GM18907 (cell line): ENCODE data around the gene MRPL55.

ENCODE experiments used
- ATAC-seq: cut with Tn5 transposase; IDR thresholded peaks from one replicate; pipeline ENCODE4 v1.9.1; 2021; ENCODE audit warnings: mild to moderate bottlenecking, moderate library complexity; ENCODE audit not compliant: unreplicated experiment

The MRPL55 gene

GRCh38 chr1:228109073-228109961 is at the start of gene MRPL55:
MRPL55 (minus strand) TSS chr1:228109299; CDS start chr1:228108260, 1,039 bp downstream.
- peak; percentile 91 for ATAC-seq

- ATAC-seq, result no peak
Measured at GRCh38 chr1:228158151-228159007, 49.3 kb upstream of the MRPL55 start.

- ATAC-seq, result no peak
Measured at GRCh38 chr1:228157729-228158126, 48.6 kb upstream of the MRPL55 start.

GRCh38 chr1:228156941-228157728 is 48.0 kb upstream of the MRPL55 start:
- no peak for ATAC-seq

- ATAC-seq, result no peak
Measured at GRCh38 chr1:228156515-228156881, 47.4 kb upstream of the MRPL55 start.

GRCh38 chr1:228155596-228156514 is 46.8 kb upstream of the MRPL55 start:
- no peak for ATAC-seq

- ATAC-seq, result no peak
Measured at GRCh38 chr1:228154670-228155571, 45.8 kb upstream of the MRPL55 start.

GRCh38 chr1:228154021-228154669 is 45.0 kb upstream of the MRPL55 start:
- ATAC-seq, result no peak

GRCh38 chr1:228152918-228153258 is 43.8 kb upstream of the MRPL55 start:
- no peak for ATAC-seq

- no peak for ATAC-seq
Measured at GRCh38 chr1:228152097-228152917, 43.2 kb upstream of the MRPL55 start.

- no peak for ATAC-seq
Measured at GRCh38 chr1:228151180-228151925, 42.3 kb upstream of the MRPL55 start.

- ATAC-seq, result no peak
Measured at GRCh38 chr1:228150461-228151179, 41.5 kb upstream of the MRPL55 start.

- ATAC-seq, result no peak
Measured at GRCh38 chr1:228150120-228150460, 41.0 kb upstream of the MRPL55 start.

- ATAC-seq, result no peak
Measured at GRCh38 chr1:228149406-228150119, 40.5 kb upstream of the MRPL55 start, which contains the start of gene GJC2. GJC2 (plus strand) TSS chr1:228149930; CDS start chr1:228157759, 7,829 bp downstream.

- ATAC-seq, result no peak
Measured at GRCh38 chr1:228148935-228149405, 39.9 kb upstream of the MRPL55 start.
